HepG2 (cell line): ENCODE data around the gene AUH. TPM values are rescaled to one million over a fixed set of nuclear protein-coding genes. Genes with fewer than 3 reads are reported as not detected.
A peak's percentile ranks its signal among the peaks of the same experiment; 100 is the strongest.

Experiments
- ATAC-seq: fragments of 200-7000 bp; cut with Tn5 transposase; 3 replicates; pipeline ENCODE4 v1.9.1; 2020; ENCODE audit warnings: mild to moderate bottlenecking, moderate library complexity
- BruUV-seq: library from RNA; stranded (reverse); fragments of 400-500 nt; replicated peaks from 2 replicates; lab custom pipeline; 2021; lab: Mats Ljungman, UMichigan
- CTCF ChIA-PET: fragments of 300-600 bp; formaldehyde crosslinking; extraction: SDS; loops from one replicate; lab custom pipeline; 2021; ENCODE audit warnings: low total read pairs, inconsistent platforms, low intra/inter-chr PET ratio; lab: Yijun Ruan, JAX
- POLR2A ChIA-PET: fragments of 350-600 bp; sonication (Branson Sonifier 250); formaldehyde crosslinking; loops from one replicate; lab custom pipeline; 2020; ENCODE audit warnings: antibody characterized with exemption, inconsistent platforms; lab: Yijun Ruan, JAX
- DNase-seq: peaks from one replicate; pipeline ENCODE4 v3.0.0-alpha.2; 2015; ENCODE audit warnings: low spot score
- FAIRE-seq: peaks from 3 replicates; lab custom pipeline; 2011; peaks lifted over from hg19 to GRCh38; lab: Jason Lieb, UNC
- H2AFZ ChIP-seq: one replicate; pipeline ENCODE4 v1.6.1; 2011; ENCODE audit warnings: low read length, inconsistent platforms
- H3K27ac ChIP-seq: fragments of 300-600 bp; 3 replicates; pipeline ENCODE4 v1.8.0; 2011; ENCODE audit warnings: mixed run types, mild to moderate bottlenecking, mixed read lengths, low read length, inconsistent platforms; ENCODE audit not compliant: insufficient read depth; ENCODE audit errors: extremely low read length
- H3K27me3 ChIP-seq, 2 experiments: fragments of 200-600 bp in 1 of 2; 2 replicates in 1 of 2; 3 replicates in 1 of 2; pipeline versions ENCODE4 v1.6.0 to v1.8.0; 2011; ENCODE audit warnings: low read length in 2 of 2, mild to moderate bottlenecking in 2 of 2, moderate library complexity in 2 of 2, inconsistent platforms in 1 of 2; ENCODE audit not compliant: insufficient read depth in 2 of 2, control insufficient read depth in 1 of 2
- H3K36me3 ChIP-seq, 2 experiments: fragments of 200-600 bp in 1 of 2; replicated peaks in 1 of 2; 2 replicates in 1 of 2; 3 replicates in 1 of 2; pipeline versions ENCODE4 v1.5.1 to v1.8.0; 2011; ENCODE audit warnings: low read length in 2 of 2, inconsistent platforms in 1 of 2; ENCODE audit not compliant: insufficient read depth in 2 of 2, control insufficient read depth in 1 of 2
- H3K4me1 ChIP-seq: 2 replicates; pipeline ENCODE4 v1.5.1; 2012; ENCODE audit warnings: low read length, inconsistent platforms; ENCODE audit not compliant: insufficient read depth
- H3K4me2 ChIP-seq: 2 replicates; pipeline ENCODE4 v1.6.0; 2011; ENCODE audit warnings: low read depth, low read length, inconsistent platforms
- H3K4me3 ChIP-seq, 3 experiments: fragments of 200-600 bp in 1 of 3; sonication (generic), shearing (Covaris generic) in 1 of 3; replicated peaks in 1 of 3; 2 replicates each; pipeline ENCODE4 v1.5.1; 2011 to 2016; ENCODE audit warnings: low read length in 3 of 3, inconsistent platforms in 2 of 3, low read depth in 2 of 3, mild to moderate bottlenecking in 2 of 3, control low read depth in 1 of 3, mixed read lengths in 1 of 3; ENCODE audit not compliant: insufficient read depth in 1 of 3
- H3K79me2 ChIP-seq: one replicate; pipeline ENCODE4 v1.6.1; 2011; ENCODE audit warnings: low read length, inconsistent platforms; ENCODE audit not compliant: insufficient read depth
- H3K9ac ChIP-seq: 2 replicates; pipeline ENCODE4 v1.6.0; 2011; ENCODE audit warnings: mild to moderate bottlenecking, low read depth, low read length, inconsistent platforms; ENCODE audit not compliant: insufficient read depth
- H3K9me3 ChIP-seq: 2 replicates; pipeline ENCODE4 v1.5.1; 2012; ENCODE audit warnings: mild to moderate bottlenecking, low read length
- H4K20me1 ChIP-seq: 2 replicates; pipeline ENCODE4 v1.6.0; 2011; ENCODE audit warnings: inconsistent platforms, mild to moderate bottlenecking, low read length, moderate library complexity; ENCODE audit not compliant: insufficient read depth
- ELF1 ChIP-seq: sonication (generic); formaldehyde crosslinking; IDR thresholded peaks from 2 replicates; pipeline ENCODE4 v1.4.0; 2020; ENCODE audit warnings: missing genetic modification reagents
- HOXA3 ChIP-seq: sonication (generic); formaldehyde crosslinking; IDR thresholded peaks from 2 replicates; pipeline ENCODE4 v1.5.0; 2020; ENCODE audit warnings: missing genetic modification reagents
- KLF12 ChIP-seq: sonication (generic); formaldehyde crosslinking; IDR thresholded peaks from 2 replicates; pipeline ENCODE4 v1.4.0; 2020; ENCODE audit warnings: missing genetic modification reagents, borderline replicate concordance
- NR2F6 ChIP-seq, 2 experiments: IDR thresholded peaks; 2 replicates each; pipeline ENCODE4 v1.6.1; 2016; ENCODE audit warnings: antibody characterized with exemption in 1 of 2, mild to moderate bottlenecking in 1 of 2
- ZBTB4 ChIP-seq: sonication (generic); formaldehyde crosslinking; IDR thresholded peaks from 2 replicates; pipeline ENCODE4 v1.4.0; 2020; ENCODE audit warnings: missing genetic modification reagents, mild to moderate bottlenecking, borderline replicate concordance
- ZMAT3 ChIP-seq: sonication (generic); formaldehyde crosslinking; conservative IDR thresholded peaks from 2 replicates; pipeline ENCODE4 v1.7.0; 2021; ENCODE audit warnings: missing genetic modification reagents
- ZNF414 ChIP-seq: sonication (generic); formaldehyde crosslinking; IDR thresholded peaks from 2 replicates; pipeline ENCODE4 v1.5.0; 2020; ENCODE audit warnings: missing genetic modification reagents
- ZNF564 ChIP-seq: sonication (generic); formaldehyde crosslinking; IDR thresholded peaks from 2 replicates; pipeline ENCODE4 v1.8.1; 2023; ENCODE audit warnings: mild to moderate bottlenecking, missing genetic modification reagents
- ZNF710 ChIP-seq: sonication (generic); formaldehyde crosslinking; IDR thresholded peaks from 2 replicates; pipeline ENCODE4 v1.5.0; 2020; ENCODE audit warnings: mild to moderate bottlenecking, missing genetic modification reagents, borderline replicate concordance
- ZNF720 ChIP-seq: sonication (generic); formaldehyde crosslinking; IDR thresholded peaks from 2 replicates; pipeline ENCODE4 v1.4.0; 2020; ENCODE audit warnings: missing genetic modification reagents
- ZNF740 ChIP-seq: sonication (generic); formaldehyde crosslinking; IDR thresholded peaks from 2 replicates; pipeline ENCODE4 v1.4.0; 2020; ENCODE audit warnings: missing genetic modification reagents
- WGBS: methylation state at CpG from one replicate; pipeline ENCODE4 v1.1.6; 2017; ENCODE audit warnings: low lambda C conversion rate; 5-methylcytosine and 5-hydroxymethylcytosine counted together
- in situ Hi-C: cut with HindIII; loops from 2 replicates; pipeline ENCODE4 v1.10.0; 2017; ENCODE audit warnings: low pct_unique_long_range_greater_than_20kb; ENCODE audit not compliant: extremely low pct_ligation_motif_present
- intact Hi-C: fragments of 100-400 bp; cut with micrococcal nuclease; formaldehyde crosslinking; loops from one replicate; pipeline ENCODE4 v1.10.0; 2022; ENCODE audit not compliant: unreplicated experiment
- polyA plus RNA-seq, 8 experiments: library from polyadenylated mRNA; depleted of rRNA in 3 of 8; stranded (reverse) in 7 of 8; unstranded in 1 of 8; fragments of >200 nt; fragmentation: Illumina TruSeq in 4 of 8; extraction: Trizol in 4 of 8; gene quantifications; 2 replicates each; pipeline versions ENCODE4 v1.2.1 to v1.2.3, GENCODE V29; 2011 to 2016; ENCODE audit warnings: low read depth in 4 of 8, missing spikeins in 1 of 8, mixed read lengths in 1 of 8; ENCODE audit not compliant: insufficient read depth in 1 of 8
- total RNA-seq, 5 experiments: library from RNA; depleted of rRNA; stranded (reverse); fragments of >200 nt; fragmentation: Illumina TruSeq; extraction: Trizol; gene quantifications; 2 replicates each; pipeline ENCODE4 v1.2.3, GENCODE V29; 2016; ENCODE audit warnings: low read depth in 1 of 5

The AUH gene
- total and polyA plus RNA-seq, 2 of the 13 experiments (the other 11 are each of a cell fraction or from before 2014, with no cell fraction given): 25.8 to 31.9 TPM

- Histone ChIP-seq H3K4me2 (peak overlapping the region; percentile 92), H3K4me3 (peak overlapping the region in 2 of 3 experiments; percentile 56 to 68; a peak in 3 of 6 replicates), H3K79me2 (peaks cover 19% of the 10 kb centered on the region), H3K4me1 (peaks cover 69% of the 10 kb centered on the region), H2AFZ (no peak overlapping the region), H3K27ac (peak overlapping the region; percentile 100), H3K9me3 (no peaks in the 10 kb centered on the region), H3K9ac (peak overlapping the region; percentile 99), H3K36me3 (no peaks in the 10 kb centered on the region), H4K20me1 (no peaks in the 10 kb centered on the region), H3K27me3 (no peaks in the 10 kb centered on the region)
- WGBS: 31% methylated on average over 7 of the region's 7 CpGs
- peak; percentile 30 for DNase-seq
- no peak for ATAC-seq
- in situ Hi-C loops: loop anchor here (5.0 to 10.0 kb wide), 2 partner anchors 148 to 230 kb away; partner anchors contain the start of gene NFIL3
- no TSS peak for BruUV-seq
- ChIA-PET POLR2A (interaction anchor here (0.7 to 3.1 kb wide), 25 partner anchors 9 to 1133 kb away, joined by 3 to 35 read pairs (median 3); partner anchors contain the start of genes AUH, CENPP, NFIL3 and NOL8), CTCF (no interaction called here)
- no peak for FAIRE-seq
- intact Hi-C loops: loop anchor here (2.0 to 10.0 kb wide), 2 partner anchors 104 to 128 kb away; no protein-coding TSS in a partner anchor
- TF ChIP-seq ZNF564 (CRISPR knock-in tag): no peak
- no peak for TF ChIP-seq ELF1 (CRISPR knock-in tag)
- TF ChIP-seq KLF12 (CRISPR knock-in tag): no peak
- TF ChIP-seq HOXA3 (CRISPR knock-in tag): no peak
- TF ChIP-seq ZMAT3 (CRISPR knock-in tag): no peak
- TF ChIP-seq NR2F6 (IDR thresholded peaks at IDR 0.05): no peak
- peak; percentile 3; the same call in 1 of the 2 replicates for TF ChIP-seq NR2F6 (CRISPR knock-in tag; IDR thresholded peaks at IDR 0.05)
- TF ChIP-seq ZNF710 (CRISPR knock-in tag): no peak
- no peak for TF ChIP-seq ZBTB4 (CRISPR knock-in tag)
- no peak for TF ChIP-seq ZNF720 (CRISPR knock-in tag)
- TF ChIP-seq ZNF414 (CRISPR knock-in tag): no peak
- TF ChIP-seq ZNF740: peak; percentile 15; the same call in 1 of the 2 replicates
These were observed 169.2 kb downstream of the AUH start for GRCh38 chr9:91192381-91193086.
